IMR-90 (cell line): ENCODE measurements around the gene TBXAS1. TPM values are rescaled to one million over a fixed set of nuclear protein-coding genes. Genes with fewer than 3 reads are reported as not detected.
"Not testable (repeated sequence)": the region's sequence is repeated elsewhere in the genome, so short reads cannot be mapped to it uniquely, and the experiment has no call there.

Experiments
- ATAC-seq: fragments of 200-7000 bp; cut with Tn5 transposase; 2 replicates; pipeline ENCODE4 v1.9.1; 2020; ENCODE audit warnings: low read depth, mild to moderate bottlenecking, moderate library complexity
- BruUV-seq: library from RNA; stranded (reverse); fragments of 400-500 nt; replicated peaks from 2 replicates; lab custom pipeline; 2021; lab: Mats Ljungman, UMichigan
- CTCF ChIA-PET: fragments of 300-600 bp; formaldehyde crosslinking; extraction: SDS; loops from one replicate; lab custom pipeline; 2021; ENCODE audit warnings: antibody characterized with exemption; lab: Yijun Ruan, JAX
- POLR2A ChIA-PET: fragments of 300-600 bp; sonication (Branson Sonifier 250); formaldehyde crosslinking; loops from one replicate; lab custom pipeline; 2022; ENCODE audit warnings: antibody characterized with exemption; ENCODE audit not compliant: unreplicated experiment; lab: Charles Lee
- DNase-seq: peaks from one replicate; pipeline ENCODE4 v3.0.0; 2013
- H2AFZ ChIP-seq: replicated peaks from 2 replicates; pipeline ENCODE3; 2013; ENCODE audit warnings: low read length, mild to moderate bottlenecking; ENCODE audit not compliant: poor library complexity
- H2AK5ac ChIP-seq: 2 replicates; pipeline ENCODE4 v1.6.1; 2013; ENCODE audit warnings: low read depth, low read length, inconsistent platforms
- H2AK9ac ChIP-seq: replicated peaks from 2 replicates; pipeline ENCODE3; 2013; ENCODE audit warnings: mild to moderate bottlenecking, low read depth, low read length, moderate library complexity; ENCODE audit not compliant: poor library complexity
- H2BK120ac ChIP-seq: 2 replicates; pipeline ENCODE4 v1.6.1; 2013; ENCODE audit warnings: low read depth, low read length, inconsistent platforms
- H2BK15ac ChIP-seq: 3 replicates; pipeline ENCODE4 v1.6.1; 2013; ENCODE audit warnings: low read depth, low read length, inconsistent platforms
- H2BK20ac ChIP-seq: 2 replicates; pipeline ENCODE4 v1.6.1; 2013; ENCODE audit warnings: low read depth, mild to moderate bottlenecking, inconsistent platforms, low read length, moderate library complexity
- H2BK5ac ChIP-seq: 2 replicates; pipeline ENCODE4 v1.6.1; 2013; ENCODE audit warnings: mild to moderate bottlenecking, low read depth, low read length, inconsistent platforms; ENCODE audit not compliant: poor library complexity, severe bottlenecking
- H3K14ac ChIP-seq: replicated peaks from 2 replicates; pipeline ENCODE4 v1.6.1; 2013; ENCODE audit warnings: low read depth, low read length, inconsistent platforms
- H3K18ac ChIP-seq: 2 replicates; pipeline ENCODE4 v1.6.1; 2013; ENCODE audit warnings: low read depth, low read length, control low read depth
- H3K23ac ChIP-seq: 2 replicates; pipeline ENCODE4 v1.6.1; 2013; ENCODE audit warnings: low read depth, low read length, inconsistent platforms
- H3K27ac ChIP-seq: 2 replicates; pipeline ENCODE4 v1.5.1; 2013; ENCODE audit warnings: mild to moderate bottlenecking, control low read depth, low read length; ENCODE audit not compliant: insufficient read depth
- H3K27me3 ChIP-seq: 2 replicates; pipeline ENCODE4 v1.6.1; 2013; ENCODE audit warnings: low read length; ENCODE audit not compliant: control insufficient read depth, insufficient read depth
- H3K36me3 ChIP-seq: 2 replicates; pipeline ENCODE4 v1.6.1; 2013; ENCODE audit warnings: low read length, mixed read lengths; ENCODE audit not compliant: control insufficient read depth, insufficient read depth
- H3K4ac ChIP-seq: 2 replicates; pipeline ENCODE4 v1.6.1; 2013; ENCODE audit warnings: low read depth, low read length, inconsistent platforms
- H3K4me1 ChIP-seq: 2 replicates; pipeline ENCODE4 v1.6.1; 2013; ENCODE audit warnings: low read length, mixed read lengths; ENCODE audit not compliant: control insufficient read depth, insufficient read depth
- H3K4me2 ChIP-seq: 2 replicates; pipeline ENCODE4 v1.6.1; 2013; ENCODE audit warnings: low read depth, mild to moderate bottlenecking, control low read depth, low read length, moderate library complexity
- H3K4me3 ChIP-seq: 2 replicates; pipeline ENCODE4 v1.5.1; 2013; ENCODE audit warnings: low read depth, mild to moderate bottlenecking, control low read depth, low read length, moderate library complexity; ENCODE audit not compliant: insufficient read depth
- H3K56ac ChIP-seq: 2 replicates; pipeline ENCODE4 v1.6.1; 2013; ENCODE audit warnings: low read length, inconsistent platforms; ENCODE audit not compliant: insufficient read depth; ENCODE audit errors: extremely low read depth
- H3K79me1 ChIP-seq, 2 experiments: 2 replicates each; pipeline ENCODE4 v1.6.1; 2013; ENCODE audit warnings: low read length in 2 of 2, inconsistent platforms in 1 of 2, low read depth in 1 of 2
- H3K9ac ChIP-seq: 2 replicates; pipeline ENCODE4 v1.6.1; 2013; ENCODE audit warnings: low read depth, low read length, control low read depth
- H3K9me1 ChIP-seq: 2 replicates; pipeline ENCODE4 v1.6.1; 2013; ENCODE audit warnings: low read length, inconsistent platforms; ENCODE audit not compliant: insufficient read depth
- H3K9me3 ChIP-seq: 2 replicates; pipeline ENCODE4 v1.6.1; 2013; ENCODE audit warnings: low read length; ENCODE audit not compliant: control insufficient read depth, insufficient read depth
- H4K20me1 ChIP-seq: 2 replicates; pipeline ENCODE4 v1.6.1; 2013; ENCODE audit warnings: low read length, inconsistent platforms; ENCODE audit not compliant: insufficient read depth
- H4K5ac ChIP-seq: 2 replicates; pipeline ENCODE4 v1.6.1; 2013; ENCODE audit warnings: mild to moderate bottlenecking, low read depth, low read length, control low read depth
- H4K8ac ChIP-seq, 2 experiments: 2 replicates each; pipeline ENCODE4 v1.6.1; 2013; ENCODE audit warnings: low read depth in 2 of 2, low read length in 2 of 2, control low read depth in 1 of 2, inconsistent platforms in 1 of 2
- H4K91ac ChIP-seq: 2 replicates; pipeline ENCODE4 v1.6.1; 2013; ENCODE audit warnings: low read depth, low read length, inconsistent platforms; ENCODE audit not compliant: insufficient read depth
- WGBS, 2 experiments: methylation state at CpG; one replicate each; pipeline versions ENCODE4 v1.1.5 to v1.1.7; 2013; ENCODE audit warnings: missing lambda C conversion rate in 2 of 2; ENCODE audit not compliant: insufficient read length in 1 of 2; ENCODE audit errors: extremely low coverage in 2 of 2; 5-methylcytosine and 5-hydroxymethylcytosine counted together
- dilution Hi-C: fragments of 300-500 bp; cut with HindIII; formaldehyde crosslinking; loops from one replicate; pipeline ENCODE4 v1.14.3; 2018; ENCODE audit warnings: low sequenced_read_pairs; ENCODE audit not compliant: unreplicated experiment
- in situ Hi-C: fragments of 300-500 bp; cut with MboI; formaldehyde crosslinking; loops from 3 replicates; pipeline ENCODE4 v1.14.3; 2019; ENCODE audit warnings: low sequenced_read_pairs, inconsistent platforms, mixed read lengths
- intact Hi-C: fragments of 100-400 bp; cut with micrococcal nuclease; formaldehyde crosslinking; loops from 2 replicates; pipeline ENCODE4 v1.10.0; 2022
- polyA plus RNA-seq, 3 experiments: library from polyadenylated mRNA; depleted of rRNA; stranded (reverse); fragments of >200 nt; gene quantifications; 2 replicates each; pipeline ENCODE4 v1.2.3, GENCODE V29; 2012; ENCODE audit warnings: low replicate concordance in 1 of 3
- total RNA-seq: library from RNA; depleted of rRNA; stranded (reverse); fragments of >200 nt; gene quantifications from 2 replicates; pipeline ENCODE4 v1.2.3, GENCODE V29; 2012

The TBXAS1 gene
- total and polyA plus RNA-seq, 2 of the 4 experiments (the other 2 are of a cell fraction), result 5.9 to 10.8 TPM

DNA sequence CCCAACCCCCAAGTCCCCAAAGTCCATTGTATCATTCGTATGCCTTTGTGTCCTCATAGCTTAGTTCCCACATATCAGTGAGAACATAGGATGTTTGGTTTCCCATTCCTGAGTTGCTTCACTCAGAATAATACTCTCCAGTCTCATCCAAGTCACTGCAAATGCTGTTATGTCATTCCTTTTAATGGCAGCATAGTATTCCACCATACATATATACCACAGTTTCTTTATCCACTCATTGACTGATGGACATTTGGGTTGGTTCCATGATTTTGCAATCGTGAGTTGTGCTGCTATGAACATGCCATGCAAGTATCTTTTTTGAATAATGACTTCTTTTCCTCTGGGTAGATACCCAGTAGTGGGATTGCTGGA lies 74.0 kb downstream of the TBXAS1 start:
- H3K4me1 ChIP-seq, H2AK9ac ChIP-seq, H2BK20ac ChIP-seq, H2BK5ac ChIP-seq, H3K36me3 ChIP-seq, H3K4me3 ChIP-seq, H4K5ac ChIP-seq, H3K27ac ChIP-seq, H3K27me3 ChIP-seq, H2BK120ac ChIP-seq, H2AK5ac ChIP-seq, H3K9me3 ChIP-seq, H4K20me1 ChIP-seq, H3K23ac ChIP-seq, ATAC-seq, POLR2A ChIA-PET, H3K4ac ChIP-seq, DNase-seq, H4K8ac ChIP-seq, H3K14ac ChIP-seq, H3K9me1 ChIP-seq, intact Hi-C loops, H2AFZ ChIP-seq, H3K18ac ChIP-seq, H4K91ac ChIP-seq, H3K79me1 ChIP-seq, CTCF ChIA-PET, H2BK15ac ChIP-seq, H3K56ac ChIP-seq, dilution Hi-C loops, BruUV-seq, H3K9ac ChIP-seq, H3K4me2 ChIP-seq, in situ Hi-C loops: not testable (repeated sequence)
- WGBS, 2 experiments, result no CpG with 5 or more reads among the region's 2 CpGs
